HEK293T (cell line): Measurements from ENCODE around the gene CDC42EP3.

Experiments
- BHLHE40 ChIP-seq: fragments of 450-650 bp; IDR thresholded peaks from 2 replicates; pipeline ENCODE4 v1.6.1; 2016; ENCODE audit warnings: mild to moderate bottlenecking, moderate library complexity, borderline replicate concordance
- ELF4 ChIP-seq: fragments of 450-650 bp; IDR thresholded peaks from 2 replicates; pipeline ENCODE4 v1.6.1; 2017; ENCODE audit warnings: antibody characterized with exemption
- FOXM1 ChIP-seq: fragments of 450-650 bp; IDR thresholded peaks from 2 replicates; pipeline ENCODE4 v1.6.1; 2017; ENCODE audit warnings: mild to moderate bottlenecking, borderline replicate concordance
- HDGF ChIP-seq: fragments of 450-650 bp; IDR thresholded peaks from 2 replicates; pipeline ENCODE4 v1.6.1; 2017; ENCODE audit warnings: antibody characterized with exemption, borderline replicate concordance
- LEF1 ChIP-seq: fragments of 450-650 bp; IDR thresholded peaks from 2 replicates; pipeline ENCODE4 v1.6.1; 2017; ENCODE audit warnings: mild to moderate bottlenecking, borderline replicate concordance
- PKNOX1 ChIP-seq: fragments of 450-650 bp; IDR thresholded peaks from 2 replicates; pipeline ENCODE4 v1.6.1; 2016
- SP1 ChIP-seq: fragments of 450-650 bp; IDR thresholded peaks from 2 replicates; pipeline ENCODE4 v1.6.1; 2017
- ZNF384 ChIP-seq: fragments of 450-650 bp; IDR thresholded peaks from 2 replicates; pipeline ENCODE4 v1.6.1; 2016

- no peak for TF ChIP-seq ELF4
- TF ChIP-seq ZNF384, result no peak
- TF ChIP-seq BHLHE40, result no peak
- no peak for TF ChIP-seq LEF1
- no peak for TF ChIP-seq SP1
- no peak for TF ChIP-seq FOXM1
- TF ChIP-seq HDGF, result no peak
- TF ChIP-seq PKNOX1, result no peak
These were observed 37.7 kb upstream of the CDC42EP3 start for GRCh38 chr2:37709111-37709510.
